K562 (cell line): ENCODE results near the gene NEDD8. TPM values are rescaled to one million over a fixed set of nuclear protein-coding genes. Genes with fewer than 3 reads are reported as not detected.

ENCODE experiments used
- BRD4 ChIP-seq: fragments of 200-600 bp; sonication (generic); IDR thresholded peaks from 2 replicates; pipeline ENCODE4 v1.6.1; 2017; ENCODE audit warnings: inconsistent platforms
- E2F4 ChIP-seq: sonication (generic); formaldehyde crosslinking; IDR thresholded peaks from 2 replicates; pipeline ENCODE4 v1.8.0; 2022; ENCODE audit warnings: mild to moderate bottlenecking, low read depth, missing genetic modification reagents
- FOSL1 ChIP-seq: fragments of 200-800 bp; sonication (Bioruptor generic); conservative IDR thresholded peaks from 2 replicates; pipeline ENCODE4 v1.6.1; 2016; ENCODE audit warnings: missing genetic modification characterization, missing compliant biosample characterization
- FOXA1 ChIP-seq: fragments of 450-650 bp; IDR thresholded peaks from 2 replicates; pipeline ENCODE4 v1.6.1; 2016; ENCODE audit warnings: mild to moderate bottlenecking, borderline replicate concordance
- HNRNPL ChIP-seq: fragments of 200-400 bp; formaldehyde crosslinking; IDR thresholded peaks from 2 replicates; pipeline ENCODE4 v1.6.1; 2017; ENCODE audit warnings: low read depth, mild to moderate bottlenecking, low read length
- JUND ChIP-seq, 2 experiments: IDR thresholded peaks; 2 replicates in 1 of 2; 3 replicates in 1 of 2; pipeline ENCODE4 v1.6.1; 2011; ENCODE audit warnings: borderline replicate concordance in 2 of 2, low read depth in 2 of 2, low read length in 2 of 2, improper control_type of control experiment in 1 of 2, missing biosample characterization in 1 of 2, missing genetic modification characterization in 1 of 2, missing genetic modification reagents in 1 of 2
- MEF2A ChIP-seq: IDR thresholded peaks from 2 replicates; pipeline ENCODE4 v1.6.1; 2011; ENCODE audit warnings: low read depth, mild to moderate bottlenecking, low read length, moderate library complexity; ENCODE audit not compliant: control insufficient read depth
- NUFIP1 ChIP-seq: fragments of 450-650 bp; IDR thresholded peaks from 2 replicates; pipeline ENCODE4 v1.6.1; 2018; ENCODE audit not compliant: partially characterized antibody
- OTX1 ChIP-seq: fragments of 450-650 bp; formaldehyde crosslinking; IDR thresholded peaks from 2 replicates; pipeline ENCODE4 v1.4.0; 2022; ENCODE audit warnings: mild to moderate bottlenecking
- POLR2A ChIP-seq: fragments of 450-650 bp; conservative IDR thresholded peaks from 2 replicates; pipeline ENCODE4 v1.6.1; 2016
- TCF3 ChIP-seq: sonication (generic); formaldehyde crosslinking; IDR thresholded peaks from 2 replicates; pipeline ENCODE4 v1.4.0; 2020; ENCODE audit warnings: mild to moderate bottlenecking, missing genetic modification reagents
- THRA ChIP-seq: fragments of 450-650 bp; IDR thresholded peaks from 2 replicates; pipeline ENCODE4 v1.6.1; 2017; ENCODE audit warnings: mild to moderate bottlenecking, moderate library complexity
- ZC3H4 ChIP-seq: sonication (generic); formaldehyde crosslinking; IDR thresholded peaks from 2 replicates; pipeline ENCODE4 v1.9.0; 2021; ENCODE audit warnings: missing genetic modification reagents, borderline replicate concordance
- ZNF121 ChIP-seq: sonication (generic); formaldehyde crosslinking; conservative IDR thresholded peaks from 2 replicates; pipeline ENCODE4 v1.8.0; 2022; ENCODE audit warnings: missing genetic modification reagents
- ZNF592 ChIP-seq: fragments of 450-650 bp; IDR thresholded peaks from 2 replicates; pipeline ENCODE4 v1.6.1; 2017; ENCODE audit warnings: antibody characterized with exemption, mild to moderate bottlenecking
- polyA plus RNA-seq, 8 experiments: library from polyadenylated mRNA; depleted of rRNA in 4 of 8; stranded (reverse) in 5 of 8; unstranded in 3 of 8; fragments of >200 nt; fragmentation: Nextera tagmentation in 2 of 8; fragmentation: Illumina TruSeq in 1 of 8; extraction: Ambion mirVana in 2 of 8; extraction: Trizol in 1 of 8; gene quantifications; 2 replicates each; pipeline versions ENCODE4 v1.2.1 to v1.2.3, GENCODE V29; 2011 to 2014; ENCODE audit warnings: inconsistent platforms in 1 of 8, missing spikeins in 1 of 8
- total RNA-seq, 7 experiments: library from RNA; depleted of rRNA in 6 of 7; stranded (reverse); fragments of >200 nt in 6 of 7; fragmentation: Illumina TruSeq in 2 of 7; extraction: Trizol in 2 of 7; gene quantifications; 2 replicates each; pipeline versions ENCODE4 v1.2.1 to v1.2.3, GENCODE V29; 2011 to 2021; ENCODE audit warnings: low replicate concordance in 1 of 7
- TF ChIP-seq, protein P1 (sequence below): fragments of 250-450 bp; sonication (Bioruptor Pico); IDR thresholded peaks from 2 replicates; pipeline ENCODE4 v1.4.0; 2020; ENCODE audit warnings: mild to moderate bottlenecking, moderate library complexity
- TF ChIP-seq, protein P2 (sequence below): sonication (generic); formaldehyde crosslinking; IDR thresholded peaks from 2 replicates; pipeline ENCODE4 v1.9.0; 2022; ENCODE audit warnings: mild to moderate bottlenecking, missing genetic modification reagents
- TF ChIP-seq, protein P3 (sequence below): sonication (generic); formaldehyde crosslinking; IDR thresholded peaks from 2 replicates; pipeline ENCODE4 v1.8.0; 2022; ENCODE audit warnings: mild to moderate bottlenecking, missing genetic modification reagents

Gene NEDD8
- total and polyA plus RNA-seq, 9 of the 15 experiments (the other 6 are each of a cell fraction or from before 2014, with no cell fraction given): 142 to 691 (median 260) TPM

DNA sequence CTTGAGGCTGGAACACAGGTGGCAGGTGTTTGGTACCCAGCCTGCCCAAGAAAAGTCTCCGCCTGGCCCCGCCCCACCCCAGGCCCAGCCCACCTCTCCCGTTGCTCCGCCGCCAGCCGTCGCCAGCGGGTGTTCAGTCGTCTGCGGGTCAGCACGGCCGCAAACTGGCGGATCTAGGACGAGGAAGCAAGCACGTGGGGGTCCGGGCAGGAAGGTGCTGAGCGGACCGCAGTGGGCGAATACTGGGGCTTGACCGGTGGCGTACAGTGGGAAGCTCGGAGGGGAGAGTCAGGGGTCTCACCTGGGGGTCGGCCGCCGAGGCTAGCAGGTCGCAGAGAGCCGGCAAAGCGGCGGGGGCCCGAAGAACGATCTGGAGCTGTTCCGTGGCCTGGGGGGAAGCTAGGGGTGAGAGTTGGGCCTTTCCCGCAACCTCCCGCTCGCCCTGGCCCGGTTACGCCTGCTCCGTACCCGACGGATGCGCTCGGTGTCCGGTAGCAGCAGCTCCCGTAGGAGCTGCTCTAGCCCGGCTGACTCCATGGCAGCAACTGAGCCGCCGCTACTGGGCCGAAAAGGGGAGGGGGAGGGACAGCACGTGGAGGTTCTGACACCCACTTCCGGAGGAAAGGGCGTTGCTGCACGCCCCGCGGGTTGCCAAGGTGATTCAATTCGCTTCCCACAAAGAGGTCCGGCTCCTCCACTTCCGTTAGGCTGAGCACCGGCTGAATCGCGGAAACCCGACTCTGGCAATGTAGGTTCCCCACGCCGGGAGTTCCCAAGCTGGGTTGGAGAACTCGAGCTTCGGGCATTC lies 43.7 kb downstream of the NEDD8 start, which contains the start of gene IPO4 (continued):
- TF ChIP-seq MEF2A: no peak
- TF ChIP-seq FOSL1: 0 out of 2 replicates have a peak, but pooled peaks have one; percentile 20
- peak; percentile 74 for TF ChIP-seq NUFIP1
- TF ChIP-seq BRD4: no peak
- TF ChIP-seq ZNF592: no peak
- TF ChIP-seq FOXA1: no peak
- TF ChIP-seq OTX1: 0 out of 2 replicates have a peak, but pooled peaks have one; percentile 7
- TF ChIP-seq HNRNPL: no peak
- no peak for TF ChIP-seq TCF3 (CRISPR knock-in tag)
- peak; percentile 80 for TF ChIP-seq JUND (IDR thresholded peaks at IDR 0.05; ENCODE audit: borderline replicate concordance, low read depth, low read length)
- TF ChIP-seq JUND (tag; IDR thresholded peaks at IDR 0.05; ENCODE audit: borderline replicate concordance, low read depth, low read length): no peak; the same call in 2 of the 3 replicates
- no peak for TF ChIP-seq ZNF121 (CRISPR knock-in tag)
- no peak for TF ChIP-seq E2F4 (CRISPR knock-in tag)
- TF ChIP-seq, protein P1, sequence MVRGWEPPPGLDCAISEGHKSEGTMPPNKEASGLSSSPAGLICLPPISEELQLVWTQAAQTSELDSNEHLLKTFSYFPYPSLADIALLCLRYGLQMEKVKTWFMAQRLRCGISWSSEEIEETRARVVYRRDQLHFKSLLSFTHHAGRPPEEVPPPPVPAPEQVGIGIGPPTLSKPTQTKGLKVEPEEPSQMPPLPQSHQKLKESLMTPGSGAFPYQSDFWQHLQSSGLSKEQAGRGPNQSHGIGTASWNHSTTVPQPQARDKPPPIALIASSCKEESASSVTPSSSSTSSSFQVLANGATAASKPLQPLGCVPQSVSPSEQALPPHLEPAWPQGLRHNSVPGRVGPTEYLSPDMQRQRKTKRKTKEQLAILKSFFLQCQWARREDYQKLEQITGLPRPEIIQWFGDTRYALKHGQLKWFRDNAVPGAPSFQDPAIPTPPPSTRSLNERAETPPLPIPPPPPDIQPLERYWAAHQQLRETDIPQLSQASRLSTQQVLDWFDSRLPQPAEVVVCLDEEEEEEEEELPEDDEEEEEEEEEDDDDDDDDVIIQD (CRISPR knock-in tag): no peak
- TF ChIP-seq THRA: no peak
- TF ChIP-seq, protein P2, sequence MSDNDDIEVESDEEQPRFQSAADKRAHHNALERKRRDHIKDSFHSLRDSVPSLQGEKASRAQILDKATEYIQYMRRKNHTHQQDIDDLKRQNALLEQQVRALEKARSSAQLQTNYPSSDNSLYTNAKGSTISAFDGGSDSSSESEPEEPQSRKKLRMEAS (CRISPR knock-in tag): peak; percentile 96
- TF ChIP-seq ZC3H4 (CRISPR knock-in tag): no peak
- TF ChIP-seq POLR2A: peak; percentile 88
- TF ChIP-seq, protein P3, sequence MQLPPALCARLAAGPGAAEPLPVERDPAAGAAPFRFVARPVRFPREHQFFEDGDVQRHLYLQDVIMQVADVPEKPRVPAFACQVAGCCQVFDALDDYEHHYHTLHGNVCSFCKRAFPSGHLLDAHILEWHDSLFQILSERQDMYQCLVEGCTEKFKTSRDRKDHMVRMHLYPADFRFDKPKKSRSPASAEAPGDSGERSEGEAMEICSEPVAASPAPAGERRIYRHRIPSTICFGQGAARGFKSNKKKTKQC: no peak
